K562 (cell line): ENCODE data around the gene WNT7B. TPM values are rescaled to one million over a fixed set of nuclear protein-coding genes. Genes with fewer than 3 reads are reported as not detected.

Experiments
- ATAC-seq: fragments of 200-7000 bp; cut with Tn5 transposase; 3 replicates; pipeline ENCODE4 v1.9.1; 2020; ENCODE audit warnings: moderate library complexity
- BruUV-seq: library from RNA; stranded (reverse); fragments of 400-500 nt; replicated peaks from 2 replicates; lab custom pipeline; 2021; lab: Mats Ljungman, UMichigan
- CTCF ChIA-PET: fragments of 300-600 bp; formaldehyde crosslinking; extraction: SDS; loops from one replicate; lab custom pipeline; 2021; ENCODE audit warnings: low intra/inter-chr PET ratio; lab: Yijun Ruan, JAX
- POLR2A ChIA-PET: fragments of 300-600, 350-650 bp; sonication (Branson Sonifier 250); formaldehyde crosslinking; extraction: SDS; loops from one replicate; lab custom pipeline; 2021; ENCODE audit warnings: antibody characterized with exemption, inconsistent platforms; lab: Yijun Ruan, JAX
- DNase-seq, 4 experiments: peaks; one replicate each; pipeline versions ENCODE4 v3.0.0 to v3.0.0-alpha.2; 2011 to 2018; ENCODE audit warnings: low spot score in 3 of 4, mixed read lengths in 3 of 4; ENCODE audit errors: extremely low read depth in 1 of 4
- FAIRE-seq: peaks from 2 replicates; lab custom pipeline; 2011; peaks lifted over from hg19 to GRCh38; lab: Jason Lieb, UNC
- H2AFZ ChIP-seq: 2 replicates; pipeline ENCODE4 v1.6.0; 2011; ENCODE audit warnings: low read depth, low read length, control low read depth, inconsistent platforms
- H3K27ac ChIP-seq: fragments of 200-600 bp; 3 replicates; pipeline ENCODE4 v1.8.0; 2011; ENCODE audit warnings: low read depth, mild to moderate bottlenecking, control low read depth, inconsistent platforms, low read length, moderate library complexity, mixed read lengths; ENCODE audit errors: extremely low read depth
- H3K27me3 ChIP-seq, 2 experiments: fragments of 300-600 bp in 1 of 2; 2 replicates in 1 of 2; 3 replicates in 1 of 2; pipeline versions ENCODE4 v1.6.0 to v1.8.0; 2011; ENCODE audit warnings: inconsistent platforms in 2 of 2, low read length in 2 of 2, mild to moderate bottlenecking in 1 of 2, mixed read lengths in 1 of 2, moderate library complexity in 1 of 2; ENCODE audit not compliant: control insufficient read depth in 2 of 2, insufficient read depth in 2 of 2
- H3K36me3 ChIP-seq: fragments of 300-600 bp; 3 replicates; pipeline ENCODE4 v1.8.0; 2011; ENCODE audit warnings: mild to moderate bottlenecking, low read length, inconsistent platforms; ENCODE audit not compliant: control insufficient read depth, insufficient read depth
- H3K4me1 ChIP-seq, 2 experiments: fragments of 200-600 bp in 1 of 2; replicated peaks in 1 of 2; 2 replicates in 1 of 2; 3 replicates in 1 of 2; pipeline versions ENCODE4 v1.5.1 to v1.8.0; 2011; ENCODE audit warnings: inconsistent platforms in 2 of 2, low read length in 2 of 2, mild to moderate bottlenecking in 1 of 2, mixed read lengths in 1 of 2, moderate library complexity in 1 of 2; ENCODE audit not compliant: control insufficient read depth in 2 of 2, insufficient read depth in 2 of 2
- H3K4me2 ChIP-seq: 2 replicates; pipeline ENCODE4 v1.6.1; 2011; ENCODE audit warnings: low read length, control low read depth, inconsistent platforms, mixed read lengths; ENCODE audit not compliant: insufficient read depth
- H3K4me3 ChIP-seq: fragments of 200-600 bp; sonication (generic), shearing (Covaris generic); 2 replicates; pipeline ENCODE4 v1.5.1; 2016; ENCODE audit warnings: control low read depth, inconsistent platforms
- H3K79me2 ChIP-seq: fragments of 200-600 bp; 3 replicates; pipeline ENCODE4 v1.8.0; 2011; ENCODE audit warnings: low read length, inconsistent platforms; ENCODE audit not compliant: control insufficient read depth, insufficient read depth
- H3K9ac ChIP-seq, 2 experiments: 2 replicates each; pipeline versions ENCODE4 v1.6.0 to v1.6.1; 2011; ENCODE audit warnings: low read depth in 2 of 2, low read length in 2 of 2, control low read depth in 1 of 2, inconsistent platforms in 1 of 2, mild to moderate bottlenecking in 1 of 2, mixed read lengths in 1 of 2; ENCODE audit not compliant: insufficient read depth in 1 of 2
- H3K9me1 ChIP-seq: one replicate; pipeline ENCODE4 v1.6.0; 2011; ENCODE audit warnings: inconsistent platforms, mild to moderate bottlenecking, low read length, moderate library complexity; ENCODE audit not compliant: control insufficient read depth, insufficient read depth
- H3K9me3 ChIP-seq: replicated peaks from 2 replicates; pipeline ENCODE4 v1.5.1; 2011; ENCODE audit warnings: low read depth, low read length, inconsistent platforms; ENCODE audit not compliant: control insufficient read depth, insufficient read depth
- H4K20me1 ChIP-seq: replicated peaks from 2 replicates; pipeline ENCODE4 v1.6.1; 2011; ENCODE audit warnings: low read length, inconsistent platforms, mixed read lengths; ENCODE audit not compliant: control insufficient read depth, insufficient read depth
- CBFA2T2 ChIP-seq: fragments of 450-650 bp; conservative IDR thresholded peaks from 2 replicates; pipeline ENCODE4 v1.6.1; 2017; ENCODE audit warnings: mild to moderate bottlenecking
- CSDE1 ChIP-seq, 2 experiments: fragments of 450-650 bp; IDR thresholded peaks; 2 replicates each; pipeline ENCODE4 v1.6.1; 2016; ENCODE audit warnings: mild to moderate bottlenecking in 1 of 2
- DMBX1 ChIP-seq: fragments of 250-450 bp; sonication (Bioruptor Pico); IDR thresholded peaks from 2 replicates; pipeline ENCODE4 v1.8.0; 2022; ENCODE audit warnings: inconsistent platforms, mild to moderate bottlenecking, moderate library complexity, borderline replicate concordance
- E2F3 ChIP-seq: fragments of 250-450 bp; sonication (Bioruptor Pico); IDR thresholded peaks from 2 replicates; pipeline ENCODE4 v1.4.0; 2020; ENCODE audit warnings: mild to moderate bottlenecking
- HDAC8 ChIP-seq: fragments of 450-650 bp; IDR thresholded peaks from 2 replicates; pipeline ENCODE4 v1.6.1; 2016; ENCODE audit warnings: mild to moderate bottlenecking, missing genetic modification characterization, moderate library complexity, missing compliant biosample characterization
- HES1 ChIP-seq: fragments of 450-650 bp; IDR thresholded peaks from 2 replicates; pipeline ENCODE4 v1.6.1; 2016; ENCODE audit warnings: low read depth, mild to moderate bottlenecking, moderate library complexity
- PHF21A ChIP-seq: fragments of 450-650 bp; IDR thresholded peaks from 2 replicates; pipeline ENCODE4 v1.6.1; 2017; ENCODE audit warnings: low read depth, borderline replicate concordance
- PREB ChIP-seq: sonication (generic); formaldehyde crosslinking; IDR thresholded peaks from 2 replicates; pipeline ENCODE4 v1.8.1; 2023; ENCODE audit warnings: mild to moderate bottlenecking, missing genetic modification reagents
- RFX1 ChIP-seq: fragments of 450-650 bp; IDR thresholded peaks from 2 replicates; pipeline ENCODE4 v1.6.1; 2016; ENCODE audit warnings: mild to moderate bottlenecking, moderate library complexity
- SMARCA4 ChIP-seq: fragments of 450-650 bp; IDR thresholded peaks from 2 replicates; pipeline ENCODE4 v1.6.1; 2016
- TAF1 ChIP-seq: IDR thresholded peaks from 2 replicates; pipeline ENCODE4 v1.6.1; 2011; ENCODE audit warnings: mild to moderate bottlenecking, low read length, moderate library complexity; ENCODE audit not compliant: insufficient read depth, control insufficient read depth, severe bottlenecking; ENCODE audit errors: extremely low read depth
- TAF15 ChIP-seq: fragments of 200-400 bp; formaldehyde crosslinking; IDR thresholded peaks from 2 replicates; pipeline ENCODE4 v1.6.1; 2017; ENCODE audit warnings: mild to moderate bottlenecking, low read depth, low read length, moderate library complexity
- ZBTB9 ChIP-seq: fragments of 450-650 bp; formaldehyde crosslinking; IDR thresholded peaks from 2 replicates; pipeline ENCODE4 v1.4.0; 2020; ENCODE audit warnings: mild to moderate bottlenecking, moderate library complexity
- ZFPM2 ChIP-seq: fragments of 250-450 bp; sonication (Bioruptor Pico); IDR thresholded peaks from 2 replicates; pipeline ENCODE4 v1.5.1; 2022; ENCODE audit warnings: mild to moderate bottlenecking
- ZNF197 ChIP-seq: fragments of 200-800 bp; sonication (Bioruptor generic); IDR thresholded peaks from 2 replicates; pipeline ENCODE4 v1.6.1; 2016; ENCODE audit warnings: low read depth, missing genetic modification characterization, missing compliant biosample characterization
- ZNF639 ChIP-seq, 2 experiments: fragments of 200-800 bp in 1 of 2; sonication (Bioruptor generic) in 1 of 2; sonication (generic) in 1 of 2; formaldehyde crosslinking in 1 of 2; IDR thresholded peaks in 1 of 2; conservative IDR thresholded peaks in 1 of 2; 2 replicates each; pipeline versions ENCODE4 v1.5.0 to v1.6.1; 2016 to 2020; ENCODE audit warnings: missing compliant biosample characterization in 1 of 2, missing genetic modification characterization in 1 of 2, missing genetic modification reagents in 1 of 2
- ZSCAN32 ChIP-seq: fragments of 450-650 bp; formaldehyde crosslinking; IDR thresholded peaks from 2 replicates; pipeline ENCODE4 v1.4.0; 2020; ENCODE audit warnings: mild to moderate bottlenecking, moderate library complexity
- WGBS: fragments of 100-300 bp; shearing (Covaris generic); methylation state at CpG from one replicate; pipeline ENCODE4 v1.1.6; 2016; ENCODE audit warnings: low coverage, mixed read lengths; ENCODE audit not compliant: insufficient coverage; ENCODE audit errors: missing lambda C conversion rate; 5-methylcytosine and 5-hydroxymethylcytosine counted together
- in situ Hi-C: fragments of 300-500 bp; cut with MboI; formaldehyde crosslinking; loops from 4 replicates; pipeline ENCODE4 v1.15.0; 2018; ENCODE audit warnings: inconsistent platforms, mixed read lengths
- intact Hi-C: fragments of 100-400 bp; cut with micrococcal nuclease; formaldehyde crosslinking; loops from 2 replicates; pipeline ENCODE4 v1.14.2; 2022
- polyA plus RNA-seq, 8 experiments: library from polyadenylated mRNA; depleted of rRNA in 4 of 8; stranded (reverse) in 5 of 8; unstranded in 3 of 8; fragments of >200 nt; fragmentation: Nextera tagmentation in 2 of 8; fragmentation: Illumina TruSeq in 1 of 8; extraction: Ambion mirVana in 2 of 8; extraction: Trizol in 1 of 8; gene quantifications; 2 replicates each; pipeline versions ENCODE4 v1.2.1 to v1.2.3, GENCODE V29; 2011 to 2014; ENCODE audit warnings: inconsistent platforms in 1 of 8, missing spikeins in 1 of 8
- total RNA-seq, 7 experiments: library from RNA; depleted of rRNA in 6 of 7; stranded (reverse); fragments of >200 nt in 6 of 7; fragmentation: Illumina TruSeq in 2 of 7; extraction: Trizol in 2 of 7; gene quantifications; 2 replicates each; pipeline versions ENCODE4 v1.2.1 to v1.2.3, GENCODE V29; 2011 to 2021; ENCODE audit warnings: low replicate concordance in 1 of 7

WNT7B gene
- total and polyA plus RNA-seq, 9 of the 15 experiments (the other 6 are each of a cell fraction or from before 2014, with no cell fraction given) = not detected

GRCh38 chr22:45976254-45977002 is 534 bp downstream of the WNT7B start:
- TF ChIP-seq TAF1 = no peak
- TF ChIP-seq ZFPM2 = no peak
- no peak for TF ChIP-seq TAF15
- no peak for TF ChIP-seq ZNF639 (CRISPR knock-in tag; conservative IDR thresholded peaks at IDR 0.05 in 1 of 2, IDR thresholded peaks at IDR 0.05 in 1 of 2)
- TF ChIP-seq CSDE1 (IDR thresholded peaks at IDR 0.05) = no peak
- TF ChIP-seq CBFA2T2 = no peak
- no peak for TF ChIP-seq HDAC8 (tag)
- no peak for TF ChIP-seq RFX1
- no peak for TF ChIP-seq ZNF197 (CRISPR knock-in tag)
- TF ChIP-seq ZBTB9 (CRISPR knock-in tag) = no peak
- TF ChIP-seq ZSCAN32 = no peak
- TF ChIP-seq PHF21A = no peak
- no peak for TF ChIP-seq DMBX1
- no peak for TF ChIP-seq PREB (CRISPR knock-in tag)
- no peak for TF ChIP-seq E2F3
- no peak for TF ChIP-seq HES1
- TF ChIP-seq SMARCA4 = no peak
- Histone ChIP-seq H3K9me1 (no peaks in the 10 kb centered on the region), H3K4me3 (no peak overlapping the region), H3K79me2 (no peaks in the 10 kb centered on the region), H3K27me3 (peaks cover 4 to 34% of the 10 kb centered on the region in 2 experiments; a peak in 4 of 5 replicates), H2AFZ (no peak overlapping the region), H3K36me3 (no peaks in the 10 kb centered on the region), H3K9ac (no peak overlapping the region), H3K9me3 (peaks cover 3% of the 10 kb centered on the region; the same call in 1 of the 2 replicates), H4K20me1 (peaks cover 7% of the 10 kb centered on the region), H3K4me1 (peaks cover 0 to 29% of the 10 kb centered on the region in 2 experiments; a peak in 3 of 5 replicates), H3K27ac (no peak overlapping the region), H3K4me2 (no peak overlapping the region)
- ChIA-PET CTCF (interaction anchor here (0.9 kb wide), 1 partner anchor 113 kb away, joined by 5 read pairs; no protein-coding TSS in a partner anchor), POLR2A (no interaction called here)
- FAIRE-seq (no peak), ATAC-seq (no peak), DNase-seq (no peak)
- intact Hi-C loops (no loop called here), in situ Hi-C loops (no loop called here)
- no TSS peak for BruUV-seq
- 22% methylated on average over 25 of the region's 94 CpGs for WGBS
